Karpas-422 (cell line): ENCODE measurements around the gene IL6ST. TPM values are rescaled to one million over a fixed set of nuclear protein-coding genes. Genes with fewer than 3 reads are reported as not detected.

ENCODE experiments used
- DNase-seq: peaks from one replicate; pipeline ENCODE4 v3.0.0-alpha.2; 2015
- H2AFZ ChIP-seq: fragments of 200-600 bp; sonication (generic); 2 replicates; pipeline ENCODE4 v1.6.1; 2014; ENCODE audit warnings: antibody characterized with exemption, low read length, mixed read lengths
- H3K27ac ChIP-seq: fragments of 200-600 bp; sonication (generic); 2 replicates; pipeline ENCODE4 v1.5.1; 2014; ENCODE audit warnings: mild to moderate bottlenecking, low read length, moderate library complexity
- H3K27me3 ChIP-seq: fragments of 200-600 bp; sonication (generic); 2 replicates; pipeline ENCODE4 v1.6.1; 2014; ENCODE audit warnings: low read length, mixed read lengths
- H3K36me3 ChIP-seq: fragments of 200-600 bp; sonication (generic); 2 replicates; pipeline ENCODE4 v1.6.1; 2014; ENCODE audit warnings: low read length, mixed read lengths; ENCODE audit not compliant: insufficient read depth
- H3K4me1 ChIP-seq: fragments of 200-600 bp; sonication (generic); 2 replicates; pipeline ENCODE4 v1.6.1; 2014; ENCODE audit warnings: mild to moderate bottlenecking, low read length, mixed read lengths
- H3K4me2 ChIP-seq: fragments of 200-600 bp; sonication (generic); 2 replicates; pipeline ENCODE4 v1.6.1; 2014; ENCODE audit warnings: low read length, low read depth, mild to moderate bottlenecking; ENCODE audit not compliant: poor library complexity, severe bottlenecking
- H3K4me3 ChIP-seq: fragments of 200-600 bp; sonication (generic); 2 replicates; pipeline ENCODE4 v1.5.1; 2014; ENCODE audit warnings: mild to moderate bottlenecking, antibody characterized with exemption, low read length, mixed read lengths
- H3K79me2 ChIP-seq: fragments of 200-600 bp; sonication (generic); 2 replicates; pipeline ENCODE4 v1.6.1; 2014; ENCODE audit warnings: mild to moderate bottlenecking, low read length, mixed read lengths
- H3K9ac ChIP-seq: fragments of 200-600 bp; sonication (generic); 2 replicates; pipeline ENCODE4 v1.6.0; 2014; ENCODE audit warnings: low read length
- H3K9me2 ChIP-seq: fragments of 200-600 bp; sonication (generic), shearing (Covaris generic); replicated peaks from 2 replicates; pipeline ENCODE4 v1.6.0; 2014; ENCODE audit warnings: mild to moderate bottlenecking, low read length, moderate library complexity; ENCODE audit not compliant: insufficient read depth
- H3K9me3 ChIP-seq: fragments of 300-700, 200-600 bp; sonication (generic); 2 replicates; pipeline ENCODE4 v1.6.1; 2014; ENCODE audit warnings: low read length, mixed read lengths
- H4K20me1 ChIP-seq: fragments of 200-600 bp; sonication (generic); 2 replicates; pipeline ENCODE4 v1.6.1; 2014; ENCODE audit warnings: mild to moderate bottlenecking, antibody characterized with exemption, low read length, low read depth; ENCODE audit not compliant: insufficient read depth
- total RNA-seq: library from RNA; depleted of rRNA; stranded (reverse); fragments of >200 nt; shearing (Covaris generic); gene quantifications from 2 replicates; pipeline ENCODE4 v1.2.3, GENCODE V29; 2014; ENCODE audit warnings: low replicate concordance

The IL6ST gene
- total RNA-seq, 1 experiment from 2014 or later, result 1.5 TPM

- Histone ChIP-seq H2AFZ (no peak overlapping the region), H3K36me3 (no peaks in the 10 kb centered on the region), H3K9ac (no peak overlapping the region), H3K9me2 (no peaks in the 10 kb centered on the region), H4K20me1 (no peaks in the 10 kb centered on the region), H3K4me3 (no peak overlapping the region), H3K79me2 (no peaks in the 10 kb centered on the region), H3K9me3 (no peaks in the 10 kb centered on the region), H3K4me2 (no peak overlapping the region), H3K4me1 (no peaks in the 10 kb centered on the region), H3K27me3 (no peaks in the 10 kb centered on the region), H3K27ac (no peak overlapping the region)
- no peak for DNase-seq
Observed at GRCh38 chr5:56012281-56012963, 17.7 kb upstream of the IL6ST start.

GRCh38 chr5:56011835-56012234, 17.1 kb upstream of the IL6ST start:
- H3K36me3 ChIP-seq, result no peaks in the 10 kb centered on the region
- no peaks in the 10 kb centered on the region for H3K9me2 ChIP-seq
- H3K9ac ChIP-seq, result no peak overlapping the region
- H3K4me3 ChIP-seq, result no peak overlapping the region
- no peaks in the 10 kb centered on the region for H3K9me3 ChIP-seq
- no peaks in the 10 kb centered on the region for H4K20me1 ChIP-seq
- no peak overlapping the region for H3K4me2 ChIP-seq
- no peaks in the 10 kb centered on the region for H3K27me3 ChIP-seq
- no peak overlapping the region for H2AFZ ChIP-seq
- no peak overlapping the region for H3K27ac ChIP-seq
- no peaks in the 10 kb centered on the region for H3K4me1 ChIP-seq
- DNase-seq, result no peak
- no peaks in the 10 kb centered on the region for H3K79me2 ChIP-seq

GRCh38 chr5:56010431-56010830, 15.7 kb upstream of the IL6ST start:
- Histone ChIP-seq H3K27me3 (no peaks in the 10 kb centered on the region), H3K9me3 (no peaks in the 10 kb centered on the region), H3K4me2 (no peak overlapping the region), H3K36me3 (no peaks in the 10 kb centered on the region), H3K79me2 (no peaks in the 10 kb centered on the region), H3K27ac (no peak overlapping the region), H3K9ac (no peak overlapping the region), H3K4me3 (no peak overlapping the region), H4K20me1 (no peaks in the 10 kb centered on the region), H3K9me2 (no peaks in the 10 kb centered on the region), H3K4me1 (0 out of 2 replicates have a peak, but pooled peaks cover 5% of the 10 kb centered on the region), H2AFZ (no peak overlapping the region)
- DNase-seq, result no peak

DNA sequence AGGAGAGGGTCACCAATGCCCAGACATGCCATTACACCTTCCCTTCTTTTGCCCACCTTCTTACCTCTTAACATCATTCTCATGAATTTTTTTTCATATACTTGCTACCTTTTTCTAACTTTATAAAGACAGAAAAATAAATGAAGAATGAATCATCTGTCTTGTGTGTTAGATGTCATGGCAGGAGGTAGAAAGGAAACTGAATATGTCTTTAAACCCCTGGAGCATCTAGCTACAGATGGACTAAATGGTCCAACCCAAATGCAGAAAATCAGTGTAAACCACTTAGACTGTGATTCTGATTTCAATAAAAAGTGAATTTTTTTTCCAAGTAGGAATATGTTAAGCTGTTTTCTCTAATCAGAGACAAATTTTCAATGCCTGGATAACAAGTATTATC, 11.8 kb upstream of the IL6ST start:
- Histone ChIP-seq H3K27ac (no peak overlapping the region), H3K4me2 (no peak overlapping the region), H3K9me3 (no peaks in the 10 kb centered on the region), H3K27me3 (no peaks in the 10 kb centered on the region), H3K9me2 (no peaks in the 10 kb centered on the region), H3K4me3 (no peak overlapping the region), H3K4me1 (0 out of 2 replicates have a peak, but pooled peaks cover 5% of the 10 kb centered on the region), H4K20me1 (no peaks in the 10 kb centered on the region), H3K79me2 (no peaks in the 10 kb centered on the region), H3K9ac (no peak overlapping the region), H2AFZ (no peak overlapping the region), H3K36me3 (no peaks in the 10 kb centered on the region)
- DNase-seq, result no peak

GRCh38 chr5:56006094-56006493, 11.3 kb upstream of the IL6ST start:
- DNase-seq, result no peak
- H3K4me1 ChIP-seq, result 0 out of 2 replicates have a peak, but pooled peaks cover 5% of the 10 kb centered on the region
- no peaks in the 10 kb centered on the region for H3K36me3 ChIP-seq
- no peaks in the 10 kb centered on the region for H3K27me3 ChIP-seq
- no peak overlapping the region for H3K9ac ChIP-seq
- no peaks in the 10 kb centered on the region for H4K20me1 ChIP-seq
- H3K27ac ChIP-seq, result no peak overlapping the region
- no peak overlapping the region for H2AFZ ChIP-seq
- H3K79me2 ChIP-seq, result no peaks in the 10 kb centered on the region
- no peak overlapping the region for H3K4me2 ChIP-seq
- no peaks in the 10 kb centered on the region for H3K9me2 ChIP-seq
- H3K9me3 ChIP-seq, result no peaks in the 10 kb centered on the region
- no peak overlapping the region for H3K4me3 ChIP-seq

DNA sequence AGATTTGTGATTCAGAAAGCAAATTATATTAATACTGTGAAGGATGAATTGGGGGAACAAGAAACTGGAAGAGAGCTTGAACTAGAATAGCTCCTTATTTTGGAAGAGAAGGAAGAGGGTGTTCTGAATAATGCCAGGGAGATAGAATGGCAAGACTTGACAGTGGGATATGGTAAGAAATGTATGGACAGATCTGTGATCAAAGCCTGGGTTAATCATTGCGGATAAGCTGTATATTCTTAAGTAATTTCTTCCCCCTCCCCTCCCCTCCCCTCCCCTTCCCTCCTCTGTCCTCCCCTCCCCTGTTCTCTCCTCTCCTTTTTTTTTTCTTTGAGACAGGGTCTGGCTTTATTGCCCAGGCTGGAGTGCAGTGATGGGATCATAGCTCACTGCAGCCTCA, 10.1 kb upstream of the IL6ST start:
- H2AFZ ChIP-seq, result no peak overlapping the region
- H3K9me3 ChIP-seq, result no peaks in the 10 kb centered on the region
- H3K4me2 ChIP-seq, result no peak overlapping the region
- H4K20me1 ChIP-seq, result no peaks in the 10 kb centered on the region
- H3K36me3 ChIP-seq, result no peaks in the 10 kb centered on the region
- H3K27me3 ChIP-seq, result no peaks in the 10 kb centered on the region
- no peak overlapping the region for H3K4me3 ChIP-seq
- H3K9me2 ChIP-seq, result no peaks in the 10 kb centered on the region
- no peak for DNase-seq
- H3K27ac ChIP-seq, result no peak overlapping the region
- 0 out of 2 replicates have a peak, but pooled peaks cover 5% of the 10 kb centered on the region for H3K4me1 ChIP-seq
- H3K79me2 ChIP-seq, result no peaks in the 10 kb centered on the region
- H3K9ac ChIP-seq, result no peak overlapping the region

- DNase-seq, result no peak
- Histone ChIP-seq H2AFZ (no peak overlapping the region), H3K36me3 (no peaks in the 10 kb centered on the region), H3K4me2 (no peak overlapping the region), H3K9me2 (no peaks in the 10 kb centered on the region), H3K79me2 (no peaks in the 10 kb centered on the region), H3K4me3 (no peak overlapping the region), H4K20me1 (no peaks in the 10 kb centered on the region), H3K27ac (no peak overlapping the region), H3K9ac (no peak overlapping the region), H3K4me1 (0 out of 2 replicates have a peak, but pooled peaks cover 5% of the 10 kb centered on the region), H3K27me3 (no peaks in the 10 kb centered on the region), H3K9me3 (no peaks in the 10 kb centered on the region)
Observed at GRCh38 chr5:56003679-56004078, 8.9 kb upstream of the IL6ST start.

DNA sequence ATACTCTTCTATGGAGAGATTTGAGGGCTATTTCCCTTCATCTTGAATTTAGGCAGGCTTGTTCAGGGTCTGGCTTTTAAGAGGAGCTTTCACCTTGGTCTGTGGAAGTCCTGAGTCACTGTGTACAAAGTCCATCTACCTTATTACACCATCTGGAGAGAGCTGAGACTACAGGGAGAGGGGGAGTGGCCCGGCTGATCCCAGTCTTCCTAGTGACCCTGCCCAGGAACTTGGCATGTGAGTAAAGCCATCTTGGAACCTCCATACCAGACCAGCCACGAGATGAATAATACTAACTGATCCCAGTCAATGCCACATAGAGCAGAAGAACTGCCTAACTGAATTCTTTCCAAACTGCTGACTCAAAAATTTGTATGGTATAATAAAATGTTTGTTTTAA, 8.4 kb upstream of the IL6ST start:
- Histone ChIP-seq H4K20me1 (no peaks in the 10 kb centered on the region), H3K4me2 (no peak overlapping the region), H3K4me3 (no peak overlapping the region), H3K9me2 (no peaks in the 10 kb centered on the region), H3K27ac (no peak overlapping the region), H3K4me1 (0 out of 2 replicates have a peak, but pooled peaks cover 5% of the 10 kb centered on the region), H2AFZ (no peak overlapping the region), H3K79me2 (no peaks in the 10 kb centered on the region), H3K27me3 (no peaks in the 10 kb centered on the region), H3K36me3 (no peaks in the 10 kb centered on the region), H3K9me3 (no peaks in the 10 kb centered on the region), H3K9ac (no peak overlapping the region)
- no peak for DNase-seq
